Gastroesophageal sphincter (tissue), 3 donors: ENCODE results near the gene SLC28A2.
"Not testable (repeated sequence)": the region's sequence is repeated elsewhere in the genome, so short reads cannot be mapped to it uniquely, and the experiment has no call there.

Experiments used
- CTCF ChIP-seq, 4 experiments: fragments of 200-600 bp in 2 of 4; fragments of 450-650 bp in 2 of 4; sonication (generic) in 1 of 4; IDR thresholded peaks; one replicate each; pipeline ENCODE4 v1.5.1; 2017 to 2019; ENCODE audit warnings: antibody characterized with exemption in 4 of 4, mild to moderate bottlenecking in 2 of 4, moderate library complexity in 2 of 4
- POLR2A ChIP-seq, 2 donors: fragments of 450-650 bp; IDR thresholded peaks; one replicate each; pipeline ENCODE4 v1.6.1; 2017; ENCODE audit warnings: antibody characterized with exemption in 2 of 2, mild to moderate bottlenecking in 2 of 2, moderate library complexity in 1 of 2

GRCh38 chr15:45293326-45293725 lies 41.3 kb downstream of the SLC28A2 start:
- not testable (repeated sequence) for TF ChIP-seq POLR2A, CTCF (IDR thresholded peaks at IDR 0.05)
